Aorta (tissue), 5 donors: Measurements from ENCODE around the gene PRDM12. TPM values are rescaled to one million over a fixed set of nuclear protein-coding genes. Genes with fewer than 3 reads are reported as not detected.
A peak's percentile ranks its signal among the peaks of the same experiment; 100 is the strongest.

Experiments used
- ATAC-seq: fragments of 200-7000 bp; cut with Tn5 transposase; one replicate; pipeline ENCODE4 v1.9.1; 2022; ENCODE audit warnings: moderate library complexity; ENCODE audit not compliant: low FRiP score
- DNase-seq, 2 donors: peaks; one replicate each; pipeline ENCODE4 v3.0.0-alpha.2; 2020
- H3K27ac ChIP-seq, 2 donors: one replicate each; pipeline ENCODE4 v1.5.1; 2013; ENCODE audit warnings: low read length in 2 of 2, mild to moderate bottlenecking in 2 of 2, moderate library complexity in 2 of 2, control low read depth in 1 of 2, inconsistent platforms in 1 of 2, low read depth in 1 of 2
- H3K27me3 ChIP-seq, 2 donors: one replicate each; pipeline ENCODE4 v1.6.1; 2013; ENCODE audit warnings: control low read depth in 1 of 2, low read length in 1 of 2, mild to moderate bottlenecking in 1 of 2, moderate library complexity in 1 of 2; ENCODE audit not compliant: insufficient read depth in 2 of 2, control insufficient read depth in 1 of 2
- H3K36me3 ChIP-seq, 2 donors: one replicate each; pipeline ENCODE4 v1.6.1; 2013; ENCODE audit warnings: control low read depth in 1 of 2, low read length in 1 of 2, mild to moderate bottlenecking in 1 of 2; ENCODE audit not compliant: insufficient read depth in 2 of 2, control insufficient read depth in 1 of 2
- H3K4me1 ChIP-seq, 2 donors: one replicate each; pipeline ENCODE4 v1.6.1; 2013; ENCODE audit warnings: low read length in 2 of 2, control low read depth in 1 of 2, mild to moderate bottlenecking in 1 of 2, moderate library complexity in 1 of 2; ENCODE audit not compliant: insufficient read depth in 2 of 2, control insufficient read depth in 1 of 2
- H3K4me3 ChIP-seq, 2 donors: one replicate each; pipeline ENCODE4 v1.5.1; 2013; ENCODE audit warnings: low read length in 2 of 2, control low read depth in 1 of 2, mild to moderate bottlenecking in 1 of 2
- H3K9me3 ChIP-seq: one replicate; pipeline ENCODE4 v1.6.1; 2013; ENCODE audit warnings: mild to moderate bottlenecking, low read length; ENCODE audit not compliant: control insufficient read depth
- WGBS, 2 donors: extraction: QIAGEN DNeasy Blood & Tissue Kit; methylation state at CpG; one replicate each; pipeline ENCODE4 v1.1.7; 2013; 5-methylcytosine and 5-hydroxymethylcytosine counted together
- intact Hi-C, 2 donors: fragments of 100-400 bp; cut with DNase I; formaldehyde crosslinking; loops; one replicate each; pipeline versions ENCODE4 v1.14.2 to v1.15.0; 2022
- polyA plus RNA-seq, 2 donors: library from polyadenylated mRNA; stranded (reverse); fragments of 200-250 nt; gene quantifications; one replicate each; pipeline ENCODE4 v1.2.3, GENCODE V29; 2013
- total RNA-seq, 2 donors: library from RNA; stranded (reverse); fragmentation: NEBNext Ultra II Directional; extraction: Animal tissue kit (Norgen Biotek cat#: 25700); gene quantifications; one replicate each; pipeline ENCODE4 v1.2.1, GENCODE V29; 2021
- donor health status: healthy with polysubstance abuse.
- donor health status: Bipolar disorder and iron deficiency.
- donor health status: DM: no; HTN: no; CAD: no.
- donor health status: DM: no; HTN: no; CAD: no.
- donor health status: DM: yes; HTN: yes; CAD: no.

PRDM12 gene
- total and polyA plus RNA-seq, 4 donors: not detected

DNA sequence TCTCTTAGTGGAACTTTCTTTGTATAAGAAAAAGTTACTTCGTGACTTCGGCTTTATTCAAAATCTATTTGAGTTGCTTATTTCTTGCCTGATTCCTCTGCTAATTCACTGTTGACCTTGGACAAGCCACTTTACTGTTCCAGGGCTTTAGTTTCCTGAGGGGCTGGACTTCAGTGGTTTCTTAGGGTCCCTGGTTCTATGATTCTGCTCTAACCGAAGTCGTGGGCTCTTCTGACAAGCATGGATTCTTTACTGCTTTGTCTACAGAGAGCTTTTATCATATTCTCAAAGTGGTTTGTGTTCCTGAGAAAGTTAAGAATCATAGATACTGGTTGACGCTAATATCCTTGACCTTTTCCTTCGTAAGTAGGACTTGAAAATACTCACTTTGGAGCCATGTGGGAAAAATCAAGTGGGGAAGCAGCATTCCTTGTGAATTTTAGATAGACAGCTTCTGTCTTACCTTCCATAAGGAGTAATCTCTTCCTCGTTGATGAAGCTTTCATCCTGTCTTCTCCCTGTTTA lies 50.3 kb downstream of the PRDM12 start:
- intact Hi-C loops: loop anchor here in 1 of 2 donors (5.0 kb wide), 2 partner anchors 68 to 148 kb away; no protein-coding TSS in a partner anchor
- Histone ChIP-seq H3K27ac (no peak overlapping the region), H3K36me3 (no peaks in the 10 kb centered on the region), H3K4me1 (peaks cover 0 to 3% of the 10 kb centered on the region in 2 donors), H3K27me3 (no peaks in the 10 kb centered on the region), H3K9me3 (no peaks in the 10 kb centered on the region), H3K4me3 (peak overlapping the region; percentile 51 to 56)
- DNase-seq: no peak
- no peak for ATAC-seq
- 4 to 5% methylated on average over 7 of the region's 7 CpGs for WGBS, 2 donors

GRCh38 chr9:130715270-130715669 lies 50.9 kb downstream of the PRDM12 start:
- 1 to 7% methylated on average over 3 of the region's 3 CpGs for WGBS, 2 donors
- Histone ChIP-seq H3K4me3 (peak overlapping the region; percentile 51 to 56), H3K9me3 (no peaks in the 10 kb centered on the region), H3K27ac (no peak overlapping the region), H3K27me3 (no peaks in the 10 kb centered on the region), H3K4me1 (peaks cover 0 to 3% of the 10 kb centered on the region in 2 donors), H3K36me3 (no peaks in the 10 kb centered on the region)
- DNase-seq (no peak), ATAC-seq (no peak)
- intact Hi-C loops: no loop called here

GRCh38 chr9:130718562-130718961 lies 54.2 kb downstream of the PRDM12 start:
- ATAC-seq (no peak), DNase-seq (no peak)
- WGBS, 2 donors: 84 to 94% methylated on average over 3 of the region's 3 CpGs
- Histone ChIP-seq H3K27ac (no peak overlapping the region), H3K36me3 (no peaks in the 10 kb centered on the region), H3K4me3 (no peak overlapping the region), H3K27me3 (no peaks in the 10 kb centered on the region), H3K4me1 (peaks cover 0 to 3% of the 10 kb centered on the region in 2 donors), H3K9me3 (no peaks in the 10 kb centered on the region)
- intact Hi-C loops: no loop called here

DNA sequence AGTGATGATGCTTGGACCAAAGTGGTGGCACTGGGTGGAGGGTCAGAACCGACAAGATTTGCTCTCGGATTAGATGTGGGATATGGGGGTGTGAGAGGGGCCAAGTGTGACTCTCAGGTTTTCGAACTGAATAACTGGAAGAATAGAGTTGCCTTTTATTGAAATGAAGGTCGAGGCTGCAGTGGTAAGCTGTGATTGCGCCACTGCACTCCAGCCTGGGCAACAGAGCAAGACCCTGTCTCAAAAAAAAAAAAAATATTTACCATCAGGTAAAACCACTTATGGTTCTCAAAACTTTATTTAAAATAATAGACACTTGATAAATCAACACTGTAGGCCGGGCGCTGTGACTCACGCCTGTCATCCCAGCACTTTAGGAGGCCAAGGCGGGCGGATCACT lies 56.4 kb downstream of the PRDM12 start:
- H3K4me3 ChIP-seq: no peak overlapping the region
- H3K4me1 ChIP-seq: no peaks in the 10 kb centered on the region
- no peak overlapping the region for H3K27ac ChIP-seq
- DNase-seq (no peak), ATAC-seq (no peak)
- no peaks in the 10 kb centered on the region for H3K9me3 ChIP-seq
- no peaks in the 10 kb centered on the region for H3K36me3 ChIP-seq
- 96 to 98% methylated on average over 10 of the region's 10 CpGs for WGBS, 2 donors
- H3K27me3 ChIP-seq: no peaks in the 10 kb centered on the region
- intact Hi-C loops: no loop called here

DNA sequence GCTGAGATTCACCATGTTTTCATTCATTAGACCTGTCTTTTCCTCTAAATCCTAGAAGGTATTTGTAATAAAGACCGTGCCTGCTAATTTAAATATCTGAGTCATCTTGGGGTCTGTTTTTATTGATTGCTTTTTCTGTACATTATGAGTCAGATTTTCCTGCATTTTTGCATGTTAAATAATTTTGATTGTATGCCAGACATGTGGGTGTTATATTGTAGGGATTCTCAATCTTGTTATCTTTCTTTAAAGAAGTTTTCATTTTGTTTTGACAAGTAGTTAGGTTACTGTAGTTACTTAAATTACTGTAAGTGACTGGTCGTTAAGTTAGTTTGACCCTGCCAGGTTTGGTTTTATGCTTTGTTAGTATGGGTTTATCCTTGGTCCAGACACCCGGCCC lies 64.3 kb downstream of the PRDM12 start:
- H3K27me3 ChIP-seq: no peaks in the 10 kb centered on the region
- no peak overlapping the region for H3K27ac ChIP-seq
- H3K4me3 ChIP-seq: no peak overlapping the region
- H3K36me3 ChIP-seq: no peaks in the 10 kb centered on the region
- intact Hi-C loops: no loop called here
- no peaks in the 10 kb centered on the region for H3K9me3 ChIP-seq
- WGBS, 2 donors: 90 to 95% methylated on average over 3 of the region's 3 CpGs
- H3K4me1 ChIP-seq: no peaks in the 10 kb centered on the region
- DNase-seq (no peak), ATAC-seq (no peak)

- DNase-seq: no peak
Observed at GRCh38 chr9:130729145-130729544, 64.8 kb downstream of the PRDM12 start.

DNA sequence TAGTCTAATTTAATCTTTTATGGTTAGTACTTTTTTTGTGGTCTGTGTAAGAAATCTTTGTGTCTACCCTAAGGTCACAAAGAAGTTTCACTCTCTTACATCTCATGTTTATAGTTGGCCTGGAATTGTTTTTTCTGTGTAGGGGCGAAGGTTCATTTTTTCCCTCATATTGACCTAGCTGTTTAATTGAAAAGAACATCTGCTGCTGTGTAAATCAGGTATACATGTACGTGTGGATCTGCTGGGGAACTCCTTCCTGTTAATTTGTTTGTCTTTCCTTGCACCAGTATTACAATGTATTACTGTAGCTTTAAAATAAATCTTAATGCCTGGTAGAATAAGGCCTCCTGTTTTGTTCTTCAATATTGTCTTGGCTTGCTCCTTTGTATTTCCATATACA lies 67.0 kb downstream of the PRDM12 start:
- 76 to 80% methylated on average over 2 of the region's 2 CpGs for WGBS, 2 donors
- Histone ChIP-seq H3K4me3 (no peak overlapping the region), H3K27me3 (no peaks in the 10 kb centered on the region), H3K27ac (no peak overlapping the region), H3K9me3 (no peaks in the 10 kb centered on the region), H3K36me3 (no peaks in the 10 kb centered on the region), H3K4me1 (no peaks in the 10 kb centered on the region)
- ATAC-seq (no peak), DNase-seq (no peak)
- intact Hi-C loops: no loop called here

More at GRCh38 chr9:130729145-130729544, 64.8 kb downstream of the PRDM12 start:
- ATAC-seq: no peak
- Histone ChIP-seq H3K27me3 (no peaks in the 10 kb centered on the region), H3K27ac (no peak overlapping the region), H3K36me3 (no peaks in the 10 kb centered on the region), H3K4me3 (no peak overlapping the region), H3K9me3 (no peaks in the 10 kb centered on the region), H3K4me1 (no peaks in the 10 kb centered on the region)
- intact Hi-C loops: no loop called here
- 96 to 98% methylated on average over 2 of the region's 2 CpGs for WGBS, 2 donors

GRCh38 chr9:130732136-130732535 lies 67.7 kb downstream of the PRDM12 start:
- no peak overlapping the region for H3K4me3 ChIP-seq
- H3K4me1 ChIP-seq: no peaks in the 10 kb centered on the region
- DNase-seq (no peak), ATAC-seq (no peak)
- no peaks in the 10 kb centered on the region for H3K27me3 ChIP-seq
- H3K9me3 ChIP-seq: no peaks in the 10 kb centered on the region
- WGBS, 2 donors: 52 to 53% methylated on average over 2 of the region's 2 CpGs
- H3K36me3 ChIP-seq: no peaks in the 10 kb centered on the region
- H3K27ac ChIP-seq: no peak overlapping the region
- intact Hi-C loops: no loop called here
